ENCODE results near the gene AGFG1.

DNA sequence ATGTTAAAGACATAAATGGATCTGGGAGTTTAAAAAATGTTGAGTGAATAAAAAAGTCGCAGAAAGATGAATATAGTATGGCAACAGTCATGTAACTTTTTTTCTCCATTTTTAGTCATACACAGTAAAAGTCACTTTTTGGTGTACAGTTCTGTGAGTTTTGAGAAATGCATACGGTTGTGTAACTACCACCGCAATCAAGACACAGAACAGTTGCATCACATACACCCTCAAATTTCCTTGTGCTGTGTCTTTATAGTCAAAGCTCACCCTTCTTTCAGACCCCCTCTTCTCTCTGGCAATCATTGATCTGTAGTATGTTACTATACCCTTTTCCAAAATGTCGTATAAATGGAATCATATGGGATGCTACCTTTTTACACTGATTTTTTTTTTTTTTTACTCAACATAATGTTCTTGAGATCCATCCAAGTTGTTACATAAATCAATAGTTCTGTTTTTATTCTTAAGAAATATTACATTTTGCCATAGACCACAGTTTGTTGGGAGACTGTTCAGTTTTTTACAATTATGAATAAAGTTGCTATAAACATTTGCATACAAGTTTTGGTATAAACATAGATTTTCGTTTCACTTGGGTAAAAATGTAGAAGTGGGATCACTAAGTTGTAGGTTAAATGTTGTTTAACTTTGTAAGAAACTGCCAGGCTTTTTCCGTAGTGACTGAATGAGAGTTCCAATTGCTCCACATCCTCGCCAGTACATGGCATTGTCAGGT, 35.4 kb upstream of the AGFG1 start:
- TF ChIP-seq, protein P1, sequence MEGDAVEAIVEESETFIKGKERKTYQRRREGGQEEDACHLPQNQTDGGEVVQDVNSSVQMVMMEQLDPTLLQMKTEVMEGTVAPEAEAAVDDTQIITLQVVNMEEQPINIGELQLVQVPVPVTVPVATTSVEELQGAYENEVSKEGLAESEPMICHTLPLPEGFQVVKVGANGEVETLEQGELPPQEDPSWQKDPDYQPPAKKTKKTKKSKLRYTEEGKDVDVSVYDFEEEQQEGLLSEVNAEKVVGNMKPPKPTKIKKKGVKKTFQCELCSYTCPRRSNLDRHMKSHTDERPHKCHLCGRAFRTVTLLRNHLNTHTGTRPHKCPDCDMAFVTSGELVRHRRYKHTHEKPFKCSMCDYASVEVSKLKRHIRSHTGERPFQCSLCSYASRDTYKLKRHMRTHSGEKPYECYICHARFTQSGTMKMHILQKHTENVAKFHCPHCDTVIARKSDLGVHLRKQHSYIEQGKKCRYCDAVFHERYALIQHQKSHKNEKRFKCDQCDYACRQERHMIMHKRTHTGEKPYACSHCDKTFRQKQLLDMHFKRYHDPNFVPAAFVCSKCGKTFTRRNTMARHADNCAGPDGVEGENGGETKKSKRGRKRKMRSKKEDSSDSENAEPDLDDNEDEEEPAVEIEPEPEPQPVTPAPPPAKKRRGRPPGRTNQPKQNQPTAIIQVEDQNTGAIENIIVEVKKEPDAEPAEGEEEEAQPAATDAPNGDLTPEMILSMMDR (conservative IDR thresholded peaks at IDR 0.05 in 1 of 2, IDR thresholded peaks at IDR 0.05 in 1 of 2; ENCODE audit: low read depth in 1 of 2, low read length in 2 of 2) = no peak
- TF ChIP-seq EZH2 (IDR thresholded peaks at IDR 0.05; ENCODE audit: low read length, missing control alignments) = no peak

Measured in fibroblast of lung (primary cell).